ENCODE data around the gene DMXL2.

DMXL2 gene

DNA sequence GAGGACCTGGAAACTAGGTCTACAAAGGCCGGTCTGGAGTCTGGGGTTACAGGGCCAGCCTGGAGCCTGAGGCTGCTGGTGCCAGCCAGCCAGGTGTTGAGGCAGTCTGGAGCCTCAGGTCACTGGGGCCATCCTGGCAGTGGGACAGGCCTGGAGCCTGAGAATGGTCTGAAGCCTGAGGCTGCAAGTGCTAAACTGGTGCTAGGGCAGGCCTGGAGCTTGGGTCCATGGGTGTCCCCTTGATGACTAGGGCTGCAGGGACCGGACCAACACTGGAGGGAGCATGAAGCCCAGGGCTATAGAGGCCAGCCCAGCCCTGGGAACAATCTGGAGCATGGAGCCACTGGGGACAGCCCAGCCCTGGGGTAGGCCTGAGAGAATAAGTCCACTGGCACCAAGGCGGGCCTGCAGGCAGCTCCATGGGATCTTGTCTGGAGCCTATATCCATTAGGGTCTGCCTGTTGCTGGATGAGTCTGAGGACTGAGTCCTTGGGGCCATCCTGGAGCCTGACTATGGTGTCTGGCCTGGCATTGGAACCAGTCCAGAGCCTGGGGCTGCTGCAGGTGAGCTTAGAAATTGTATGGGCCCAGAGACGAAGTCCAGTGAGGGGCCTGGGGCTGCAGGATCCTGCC, 179.2 kb downstream of the DMXL2 start:
- H3K79me1 ChIP-seq (replicated peaks; ENCODE audit: low read length, poor library complexity, severe bottlenecking): no peaks in the 10 kb centered on the region
- no peak overlapping the region for H4K91ac ChIP-seq (ENCODE audit: low read length)
- H3K4me3 ChIP-seq (ENCODE audit: insufficient read depth in 1 of 2, low read depth in 1 of 2, low read length in 2 of 2): no peak overlapping the region
- no peaks in the 10 kb centered on the region for H3K4me1 ChIP-seq (ENCODE audit: control insufficient read depth, insufficient read depth, low read depth, low read length)
- H2AK5ac ChIP-seq (ENCODE audit: low read length, severe bottlenecking): no peak overlapping the region
- H3K4me2 ChIP-seq (ENCODE audit: low read length, poor library complexity, severe bottlenecking): no peak overlapping the region
- no peak overlapping the region for H3K4ac ChIP-seq (ENCODE audit: low read depth in 1 of 2, low read length in 2 of 2)
- H2BK5ac ChIP-seq (ENCODE audit: low read depth, low read length, poor library complexity, severe bottlenecking): no peak overlapping the region
- no peak overlapping the region for H3K27ac ChIP-seq (ENCODE audit: low read length, poor library complexity, severe bottlenecking)
- no peak overlapping the region for H3K9ac ChIP-seq (ENCODE audit: low read length)
- WGBS: 100% methylated on average over 4 of the region's 4 CpGs
- peak overlapping the region in 1 of 2 experiments; percentile 22 for H3K14ac ChIP-seq (ENCODE audit: low read length in 2 of 2)
- H2AFZ ChIP-seq (ENCODE audit: low read depth, low read length): no peak overlapping the region
- no peak overlapping the region for H2BK12ac ChIP-seq (ENCODE audit: low read length in 2 of 2)
- H3K36me3 ChIP-seq (ENCODE audit: control insufficient read depth in 1 of 2, insufficient read depth in 2 of 2, low read depth in 1 of 2, low read length in 2 of 2): peaks cover 5 to 25% of the 10 kb centered on the region in 2 experiments
- peak overlapping the region in 1 of 2 experiments; percentile 31 for H3K23ac ChIP-seq (ENCODE audit: low read length in 2 of 2)
- H3K27me3 ChIP-seq (ENCODE audit: control insufficient read depth in 1 of 2, insufficient read depth in 1 of 2, low read length in 2 of 2): no peaks in the 10 kb centered on the region
- no peak overlapping the region for H2BK120ac ChIP-seq (ENCODE audit: low read depth, low read length)
- H3K9me3 ChIP-seq (ENCODE audit: control insufficient read depth, low read length): peaks cover under 1% of the 10 kb centered on the region
- no peak overlapping the region for H2BK15ac ChIP-seq (ENCODE audit: low read depth, poor library complexity, severe bottlenecking)
- no peak for DNase-seq
- H3K18ac ChIP-seq (ENCODE audit: low read depth in 1 of 2, low read length in 2 of 2): no peak overlapping the region
- no peak overlapping the region for H4K8ac ChIP-seq (ENCODE audit: low read length)

DNA sequence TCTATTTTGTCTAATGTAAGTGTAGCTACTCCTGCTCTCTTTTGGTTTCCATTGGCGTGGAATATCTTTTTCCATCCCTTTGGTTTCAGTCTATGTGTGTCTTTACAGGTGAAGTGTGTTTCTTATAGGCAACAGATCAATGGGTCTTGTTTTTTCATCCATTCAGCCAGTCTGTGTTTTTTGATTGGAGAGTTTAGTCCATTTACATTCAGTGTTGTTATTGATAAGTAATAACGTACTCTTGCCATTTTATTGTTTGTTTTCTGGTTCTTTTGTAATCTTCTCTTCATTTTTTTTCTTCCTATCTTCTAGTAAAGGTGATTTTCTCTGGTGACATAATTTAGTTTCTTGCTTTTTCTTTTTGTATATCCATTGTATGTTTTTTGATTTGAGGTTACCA, 184.0 kb downstream of the DMXL2 start:
- Histone ChIP-seq H2BK12ac (ENCODE audit: low read length in 2 of 2) (no peak overlapping the region), H3K27ac (ENCODE audit: low read length, poor library complexity, severe bottlenecking) (no peak overlapping the region), H3K23ac (ENCODE audit: low read length in 2 of 2) (no peak overlapping the region), H4K8ac (ENCODE audit: low read length) (no peak overlapping the region), H3K27me3 (ENCODE audit: control insufficient read depth in 1 of 2, insufficient read depth in 1 of 2, low read length in 2 of 2) (no peaks in the 10 kb centered on the region), H3K79me1 (replicated peaks; ENCODE audit: low read length, poor library complexity, severe bottlenecking) (no peaks in the 10 kb centered on the region), H2AFZ (ENCODE audit: low read depth, low read length) (no peak overlapping the region), H3K14ac (ENCODE audit: low read length in 2 of 2) (no peak overlapping the region), H2AK5ac (ENCODE audit: low read length, severe bottlenecking) (no peak overlapping the region), H2BK15ac (ENCODE audit: low read depth, poor library complexity, severe bottlenecking) (no peak overlapping the region), H3K4me3 (ENCODE audit: insufficient read depth in 1 of 2, low read depth in 1 of 2, low read length in 2 of 2) (no peak overlapping the region), H4K91ac (ENCODE audit: low read length) (no peak overlapping the region), H3K4ac (ENCODE audit: low read depth in 1 of 2, low read length in 2 of 2) (no peak overlapping the region), H3K4me1 (ENCODE audit: control insufficient read depth, insufficient read depth, low read depth, low read length) (no peaks in the 10 kb centered on the region), H3K36me3 (ENCODE audit: control insufficient read depth in 1 of 2, insufficient read depth in 2 of 2, low read depth in 1 of 2, low read length in 2 of 2) (peaks cover 0 to 1% of the 10 kb centered on the region in 2 experiments), H3K4me2 (ENCODE audit: low read length, poor library complexity, severe bottlenecking) (no peak overlapping the region), H3K9ac (ENCODE audit: low read length) (no peak overlapping the region), H2BK5ac (ENCODE audit: low read depth, low read length, poor library complexity, severe bottlenecking) (no peak overlapping the region), H3K18ac (ENCODE audit: low read depth in 1 of 2, low read length in 2 of 2) (no peak overlapping the region), H2BK120ac (ENCODE audit: low read depth, low read length) (no peak overlapping the region), H3K9me3 (ENCODE audit: control insufficient read depth, low read length) (peaks cover 9% of the 10 kb centered on the region)
- WGBS: 80% methylated on average over 1 of the region's 2 CpGs
- no peak for DNase-seq

DNA sequence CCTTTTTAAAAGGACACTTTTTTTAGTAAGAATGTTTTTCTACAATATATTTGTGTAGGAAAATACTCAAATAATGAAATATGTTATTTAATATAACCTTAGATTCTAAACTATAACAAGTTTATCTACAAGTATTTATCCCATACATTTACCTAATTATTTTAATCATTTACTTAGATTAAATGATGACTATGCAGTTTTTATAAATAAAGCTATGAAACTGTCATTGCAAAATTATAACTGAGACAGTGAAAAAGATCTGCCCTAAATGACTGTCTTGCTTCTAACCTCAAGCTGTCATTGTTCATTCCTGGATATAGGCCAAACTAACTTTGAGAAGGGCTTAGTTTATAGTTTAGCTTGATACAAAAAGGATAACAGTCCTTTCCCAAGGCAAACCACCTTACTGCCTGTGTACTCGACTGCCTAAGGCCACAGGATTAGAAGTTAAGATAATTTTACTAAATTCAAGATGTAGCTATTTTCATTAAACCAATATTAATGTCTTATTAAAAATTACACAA, 197.0 kb downstream of the DMXL2 start:
- Histone ChIP-seq H2AK5ac (ENCODE audit: low read length, severe bottlenecking) (no peak overlapping the region), H3K9ac (ENCODE audit: low read length) (no peak overlapping the region), H3K14ac (ENCODE audit: low read length in 2 of 2) (no peak overlapping the region), H4K8ac (ENCODE audit: low read length) (no peak overlapping the region), H2BK120ac (ENCODE audit: low read depth, low read length) (no peak overlapping the region), H3K18ac (ENCODE audit: low read depth in 1 of 2, low read length in 2 of 2) (no peak overlapping the region), H3K4me1 (ENCODE audit: control insufficient read depth, insufficient read depth, low read depth, low read length) (no peaks in the 10 kb centered on the region), H3K4ac (ENCODE audit: low read depth in 1 of 2, low read length in 2 of 2) (no peak overlapping the region), H3K79me1 (replicated peaks; ENCODE audit: low read length, poor library complexity, severe bottlenecking) (no peaks in the 10 kb centered on the region), H3K4me2 (ENCODE audit: low read length, poor library complexity, severe bottlenecking) (no peak overlapping the region), H2BK5ac (ENCODE audit: low read depth, low read length, poor library complexity, severe bottlenecking) (no peak overlapping the region), H3K4me3 (ENCODE audit: insufficient read depth in 1 of 2, low read depth in 1 of 2, low read length in 2 of 2) (no peak overlapping the region), H3K9me3 (ENCODE audit: control insufficient read depth, low read length) (no peaks in the 10 kb centered on the region), H3K27ac (ENCODE audit: low read length, poor library complexity, severe bottlenecking) (no peak overlapping the region), H2BK12ac (ENCODE audit: low read length in 2 of 2) (no peak overlapping the region), H3K36me3 (ENCODE audit: control insufficient read depth in 1 of 2, insufficient read depth in 2 of 2, low read depth in 1 of 2, low read length in 2 of 2) (no peaks in the 10 kb centered on the region), H3K27me3 (ENCODE audit: control insufficient read depth in 1 of 2, insufficient read depth in 1 of 2, low read length in 2 of 2) (no peaks in the 10 kb centered on the region), H2AFZ (ENCODE audit: low read depth, low read length) (no peak overlapping the region), H4K91ac (ENCODE audit: low read length) (no peak overlapping the region), H3K23ac (ENCODE audit: low read length in 2 of 2) (no peak overlapping the region), H2BK15ac (ENCODE audit: low read depth, poor library complexity, severe bottlenecking) (no peak overlapping the region)
- no peak for DNase-seq
- no CpG with 5 or more reads among the region's 1 CpG for WGBS

DNA sequence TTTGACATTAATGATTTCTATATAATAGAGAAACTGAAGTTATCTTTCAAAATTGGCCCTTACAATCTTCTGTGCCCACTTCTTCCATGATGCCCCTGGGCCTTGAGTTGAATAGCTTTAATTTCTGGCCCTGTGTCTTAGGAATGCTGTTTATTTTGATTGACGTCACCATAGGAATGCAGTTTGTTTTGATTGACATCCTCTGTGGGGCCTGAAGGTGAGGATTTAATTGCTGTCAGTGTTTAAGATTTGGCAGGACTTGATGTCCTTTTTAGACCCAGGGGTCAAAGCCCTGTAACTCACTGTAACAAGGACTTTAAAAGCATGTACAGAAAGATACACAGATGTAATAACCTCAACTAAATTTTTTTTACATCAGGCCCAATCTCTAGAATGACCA, 197.8 kb downstream of the DMXL2 start:
- no peaks in the 10 kb centered on the region for H3K79me1 ChIP-seq (replicated peaks; ENCODE audit: low read length, poor library complexity, severe bottlenecking)
- no peak overlapping the region for H3K9ac ChIP-seq (ENCODE audit: low read length)
- H3K18ac ChIP-seq (ENCODE audit: low read depth in 1 of 2, low read length in 2 of 2): no peak overlapping the region
- H3K36me3 ChIP-seq (ENCODE audit: control insufficient read depth in 1 of 2, insufficient read depth in 2 of 2, low read depth in 1 of 2, low read length in 2 of 2): no peaks in the 10 kb centered on the region
- no peak overlapping the region for H2BK5ac ChIP-seq (ENCODE audit: low read depth, low read length, poor library complexity, severe bottlenecking)
- H3K27me3 ChIP-seq (ENCODE audit: control insufficient read depth in 1 of 2, insufficient read depth in 1 of 2, low read length in 2 of 2): no peaks in the 10 kb centered on the region
- H3K14ac ChIP-seq (ENCODE audit: low read length in 2 of 2): no peak overlapping the region
- H3K9me3 ChIP-seq (ENCODE audit: control insufficient read depth, low read length): no peaks in the 10 kb centered on the region
- no peak overlapping the region for H4K8ac ChIP-seq (ENCODE audit: low read length)
- H3K4ac ChIP-seq (ENCODE audit: low read depth in 1 of 2, low read length in 2 of 2): no peak overlapping the region
- no peaks in the 10 kb centered on the region for H3K4me1 ChIP-seq (ENCODE audit: control insufficient read depth, insufficient read depth, low read depth, low read length)
- H4K91ac ChIP-seq (ENCODE audit: low read length): no peak overlapping the region
- H2BK15ac ChIP-seq (ENCODE audit: low read depth, poor library complexity, severe bottlenecking): no peak overlapping the region
- H3K4me2 ChIP-seq (ENCODE audit: low read length, poor library complexity, severe bottlenecking): no peak overlapping the region
- H2AK5ac ChIP-seq (ENCODE audit: low read length, severe bottlenecking): no peak overlapping the region
- no peak overlapping the region for H2AFZ ChIP-seq (ENCODE audit: low read depth, low read length)
- H3K23ac ChIP-seq (ENCODE audit: low read length in 2 of 2): no peak overlapping the region
- no peak overlapping the region for H2BK120ac ChIP-seq (ENCODE audit: low read depth, low read length)
- H3K27ac ChIP-seq (ENCODE audit: low read length, poor library complexity, severe bottlenecking): no peak overlapping the region
- DNase-seq: no peak
- no peak overlapping the region for H2BK12ac ChIP-seq (ENCODE audit: low read length in 2 of 2)
- WGBS: 85% methylated on average over 1 of the region's 1 CpG
- no peak overlapping the region for H3K4me3 ChIP-seq (ENCODE audit: insufficient read depth in 1 of 2, low read depth in 1 of 2, low read length in 2 of 2)
